Cerebellar nuclear complex (tissue), 1 donor: ENCODE data around the gene GULP1.
"Not testable (repeated sequence)": the region's sequence is repeated elsewhere in the genome, so short reads cannot be mapped to it uniquely, and the experiment has no call there.

Experiments
- DNase-seq, 2 experiments: peaks; one replicate each; lab custom pipeline; 2025; lab: John Stamatoyannopoulos, UW

GULP1 gene

DNA sequence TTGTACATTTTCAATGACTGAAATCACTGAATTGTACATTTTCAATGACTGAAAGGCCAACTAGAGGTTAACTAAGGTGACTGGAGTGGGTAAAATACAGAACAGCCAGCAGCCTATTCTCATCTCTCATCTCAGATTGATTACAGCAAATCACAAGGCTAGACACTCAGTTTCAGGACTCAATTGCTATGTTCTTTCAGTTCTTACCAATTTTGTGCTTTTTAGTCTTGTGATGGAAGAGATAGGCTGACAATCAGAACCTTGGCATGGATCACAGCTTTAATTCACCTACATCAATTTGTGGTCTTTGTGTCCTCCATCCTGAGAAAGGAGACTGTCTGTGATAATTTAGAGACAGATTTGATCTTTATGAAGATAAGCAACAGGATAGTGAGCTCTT, 124.7 kb downstream of the GULP1 start:
- no peak for DNase-seq

DNA sequence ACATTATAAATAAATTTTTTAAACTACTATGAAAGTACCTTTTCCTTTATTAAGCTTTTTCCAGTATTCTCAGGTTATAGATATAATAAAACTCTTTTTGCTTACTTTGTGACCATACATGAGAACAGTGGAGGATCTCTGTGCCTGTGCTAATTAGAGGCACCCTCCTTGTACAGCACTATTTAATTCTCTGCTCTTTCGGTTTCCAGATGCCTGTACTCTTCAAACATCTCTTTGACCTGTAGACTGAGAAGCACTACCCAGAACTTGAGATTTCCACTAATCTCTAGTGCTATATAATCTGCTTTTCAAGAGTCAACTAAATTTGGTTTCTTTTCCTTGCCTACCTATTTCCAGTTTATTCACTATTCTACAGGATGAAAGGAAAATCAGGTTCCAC, 131.1 kb downstream of the GULP1 start:
- no peak for DNase-seq

DNA sequence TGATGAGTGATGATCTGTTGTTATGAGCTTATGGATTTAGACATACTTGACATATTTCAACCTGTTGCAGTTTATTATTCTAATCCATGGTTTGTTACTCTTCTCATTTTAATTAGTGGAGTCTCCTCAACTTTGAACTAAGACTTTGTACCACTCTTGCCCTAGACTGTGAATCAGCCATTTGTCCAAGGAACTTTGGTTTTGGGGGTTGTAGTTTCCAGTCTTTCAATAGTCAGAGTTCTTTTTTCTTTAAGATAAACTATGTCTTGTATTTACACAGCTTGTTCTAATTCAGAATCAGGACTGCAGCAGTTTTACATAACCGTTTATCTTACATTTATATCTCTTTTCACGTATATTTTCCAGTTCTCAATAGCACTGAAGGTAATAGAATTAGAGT, 133.6 kb downstream of the GULP1 start:
- no peak for DNase-seq

DNA sequence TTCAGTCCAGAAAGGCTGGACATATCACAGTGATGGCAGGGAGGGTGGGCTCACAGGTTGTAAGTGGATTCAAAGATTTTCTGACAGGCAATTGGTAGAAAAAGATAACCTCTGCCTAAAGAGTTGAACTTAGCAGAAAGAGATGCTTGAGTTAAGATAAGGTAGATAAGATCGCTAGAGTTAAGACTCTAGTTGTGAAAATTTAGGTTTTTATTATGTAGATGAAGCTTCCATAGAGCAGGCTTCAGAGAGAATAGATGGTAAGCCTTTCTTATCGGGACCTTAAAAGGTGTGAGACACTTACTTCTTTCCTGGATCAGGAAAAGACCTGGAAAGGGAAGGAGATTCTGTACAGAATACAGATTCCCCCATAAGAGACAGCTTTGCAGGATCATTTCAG, 134.4 kb downstream of the GULP1 start:
- no peak for DNase-seq

DNA sequence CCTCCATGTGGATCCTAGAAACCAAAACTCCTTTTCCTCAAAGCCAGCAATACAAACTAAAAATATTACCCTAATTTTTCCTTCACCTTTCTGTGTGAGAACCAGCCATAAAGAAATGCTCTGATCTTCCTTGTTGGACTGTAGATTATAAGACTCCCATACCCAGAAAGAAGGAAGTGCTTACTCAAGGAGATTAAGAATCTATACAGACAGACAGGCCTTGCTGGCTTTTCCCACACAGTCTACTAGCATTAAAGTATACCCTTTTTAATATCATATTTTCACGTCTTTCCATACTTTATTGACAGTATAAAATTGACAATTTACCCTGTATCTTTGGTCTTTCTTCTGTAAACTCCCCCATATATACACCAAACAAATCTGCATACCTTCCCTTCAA, 139.0 kb downstream of the GULP1 start:
- no peak for DNase-seq

DNA sequence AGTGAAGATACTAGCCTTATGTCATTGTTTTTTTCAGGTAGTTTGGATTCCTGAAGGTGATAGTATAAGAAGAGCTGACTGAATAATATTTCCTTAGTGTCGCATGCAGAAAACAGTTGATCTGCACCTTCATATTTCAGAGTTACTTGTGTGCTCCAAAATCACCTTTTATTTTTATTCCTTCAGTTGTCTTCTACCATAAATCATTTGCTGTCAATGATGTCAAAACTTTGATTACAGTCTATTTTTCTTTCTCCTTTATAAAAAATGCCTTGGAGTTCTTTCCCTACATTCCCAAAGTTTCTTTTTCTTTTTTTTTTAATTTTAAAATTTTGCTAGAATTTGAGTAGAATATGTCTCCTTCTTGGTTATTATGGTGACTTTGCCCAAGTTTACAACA, 142.3 kb downstream of the GULP1 start:
- no peak for DNase-seq

DNA sequence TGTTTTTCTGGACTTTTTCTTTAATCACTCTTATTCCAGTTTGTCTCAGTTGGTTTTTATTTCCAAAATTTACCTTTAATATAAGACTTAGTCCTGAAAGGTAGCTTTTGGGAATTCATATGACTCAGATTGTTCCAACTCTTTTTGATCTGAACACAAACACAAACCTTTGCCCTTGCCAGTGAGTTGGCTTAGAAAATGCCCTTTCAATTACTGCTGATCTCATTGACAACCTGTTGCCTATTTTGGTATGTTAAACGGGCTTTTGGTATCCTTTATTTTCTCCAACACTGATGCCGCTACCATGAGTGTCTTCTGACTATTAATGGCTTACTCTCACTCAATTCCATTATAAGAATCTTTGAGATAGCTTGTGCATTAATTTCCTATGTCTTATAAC, 143.4 kb downstream of the GULP1 start:
- DNase-seq = no peak

DNA sequence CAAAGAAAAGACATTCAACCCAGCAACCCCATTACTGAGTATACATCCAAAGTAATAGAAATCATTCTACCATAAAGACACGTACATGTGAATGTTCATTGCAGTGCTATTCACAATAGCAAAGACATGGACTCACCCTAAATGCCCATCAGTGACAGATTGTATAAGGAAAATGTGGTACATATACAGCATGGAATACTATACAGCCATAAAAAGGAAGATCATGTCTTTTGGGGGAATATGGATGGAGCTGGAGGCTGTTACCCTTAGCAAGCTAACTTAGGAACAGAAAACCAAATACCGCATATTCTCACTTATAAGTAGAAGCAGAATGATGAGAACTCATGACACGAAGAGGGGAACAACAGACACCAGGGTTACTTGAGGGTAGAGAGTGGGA, 145.9 kb downstream of the GULP1 start:
- no peak for DNase-seq

DNA sequence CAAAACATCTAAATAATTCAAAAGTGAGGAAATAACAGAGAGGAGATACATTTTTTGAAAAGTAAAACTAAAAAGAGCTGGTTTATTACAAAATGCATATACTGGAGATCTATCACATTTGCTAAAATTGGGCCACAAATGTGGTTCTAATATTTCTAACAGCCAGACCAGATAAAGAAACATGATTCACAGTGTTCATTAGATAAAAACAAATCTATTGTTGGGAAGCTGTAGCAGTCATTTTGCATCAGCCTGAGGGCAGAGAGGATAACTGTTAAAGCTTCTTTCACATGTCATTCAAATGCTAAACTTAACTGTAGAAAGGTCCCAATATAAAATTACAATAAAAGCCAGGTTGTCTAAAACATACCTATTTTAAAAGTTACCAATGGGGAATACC, 148.3 kb downstream of the GULP1 start:
- DNase-seq = no peak

DNA sequence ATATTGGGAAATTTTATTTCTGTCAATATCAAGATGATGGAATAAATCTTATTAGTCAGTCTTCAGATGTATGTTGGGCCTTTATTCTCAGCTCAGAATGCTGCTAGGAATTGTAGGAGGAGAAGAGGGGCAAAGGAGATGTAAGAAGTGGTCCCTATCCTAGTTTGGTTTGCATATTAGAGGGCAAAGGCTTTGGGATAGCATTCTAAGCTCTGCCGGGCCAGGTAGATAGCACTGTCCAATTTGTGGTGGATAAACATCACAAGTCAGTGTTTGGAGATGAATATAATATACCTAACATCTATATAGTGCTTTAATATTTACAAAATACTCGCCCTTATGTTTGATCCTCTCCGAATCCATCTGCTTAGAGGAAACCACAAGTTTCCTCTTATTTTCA, 149.2 kb downstream of the GULP1 start:
- DNase-seq = no peak

DNA sequence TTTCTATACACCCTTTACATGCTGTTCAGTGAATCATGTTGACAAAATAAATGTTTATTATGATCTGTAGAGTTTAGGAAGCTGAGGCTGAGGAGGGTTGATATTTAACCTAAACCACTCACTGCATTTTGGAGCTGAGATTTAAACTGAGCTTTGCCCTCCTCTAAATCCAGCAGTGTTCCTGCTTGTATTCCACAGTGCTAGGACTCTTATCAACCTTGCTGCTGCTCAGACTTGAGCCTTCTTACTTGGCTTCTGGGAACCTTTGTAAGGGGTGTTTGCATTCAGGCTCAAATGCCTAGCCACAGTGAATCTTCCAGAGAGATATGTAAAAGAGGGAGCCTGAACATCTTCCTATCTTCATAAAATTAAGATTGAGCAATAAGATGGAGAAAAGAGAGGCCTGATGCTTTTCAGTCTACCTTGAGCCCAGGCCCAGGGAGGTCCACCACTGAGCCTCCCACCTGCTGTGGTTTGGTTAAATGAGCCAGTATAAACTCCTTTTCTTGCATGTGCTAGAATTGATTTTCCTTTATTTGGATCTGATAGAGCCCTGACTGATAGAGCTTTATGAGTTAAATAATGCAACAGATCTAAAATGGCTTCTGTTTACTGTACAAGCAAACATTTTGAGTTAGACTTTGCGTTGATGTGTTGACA, 149.7 kb downstream of the GULP1 start:
- DNase-seq = no peak

DNA sequence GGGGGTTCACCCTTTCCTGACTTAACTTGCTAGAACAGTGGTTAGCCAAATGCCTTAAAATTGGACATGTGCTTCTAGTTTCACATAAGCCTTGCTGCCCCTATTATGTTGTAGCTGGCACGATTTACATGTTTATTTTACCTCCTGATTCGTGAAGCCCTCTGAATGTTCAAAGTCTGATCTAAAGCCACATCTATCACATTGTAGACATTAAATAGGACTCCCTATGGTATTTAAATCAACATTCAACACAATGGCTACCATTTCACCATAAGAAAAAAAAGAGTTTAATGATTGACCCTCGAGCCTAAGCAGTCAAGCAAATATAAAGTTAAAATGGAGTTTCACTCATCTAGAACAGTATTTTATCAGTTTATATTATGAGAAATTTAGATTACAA, 151.5 kb downstream of the GULP1 start:
- no peak for DNase-seq

DNA sequence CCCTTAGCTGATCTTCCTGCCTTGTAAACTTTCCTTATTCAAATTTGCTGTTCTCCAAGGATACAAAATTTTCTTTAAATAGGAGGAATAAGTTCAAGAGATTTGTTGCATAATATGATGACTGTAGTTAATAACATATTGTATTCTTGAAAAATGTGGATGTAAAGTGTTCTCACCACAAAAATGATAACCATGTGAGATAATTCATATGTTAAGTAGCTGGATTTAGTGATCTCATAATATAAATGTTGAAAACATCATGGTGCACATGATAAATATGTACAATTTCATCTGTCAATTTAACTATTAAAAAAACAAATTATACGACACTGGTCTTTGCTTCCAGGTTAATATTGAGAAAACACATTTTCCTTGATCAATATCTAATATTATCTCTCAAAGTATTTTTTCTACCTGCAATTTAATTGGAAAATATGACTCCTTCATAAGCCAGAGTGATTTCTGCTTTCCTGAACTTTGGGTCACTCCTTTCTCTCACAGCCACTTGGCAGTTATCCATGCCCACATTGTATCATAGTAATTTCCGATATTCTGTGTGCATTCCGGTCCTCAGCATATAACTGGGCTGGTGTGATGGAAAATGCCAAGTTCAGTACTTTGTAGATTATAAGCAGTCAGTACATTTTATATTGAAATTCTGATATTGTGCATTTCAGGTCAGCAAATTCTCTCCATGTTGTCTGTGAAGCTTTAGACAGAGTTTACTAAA, 152.6 kb downstream of the GULP1 start:
- DNase-seq = no peak

DNA sequence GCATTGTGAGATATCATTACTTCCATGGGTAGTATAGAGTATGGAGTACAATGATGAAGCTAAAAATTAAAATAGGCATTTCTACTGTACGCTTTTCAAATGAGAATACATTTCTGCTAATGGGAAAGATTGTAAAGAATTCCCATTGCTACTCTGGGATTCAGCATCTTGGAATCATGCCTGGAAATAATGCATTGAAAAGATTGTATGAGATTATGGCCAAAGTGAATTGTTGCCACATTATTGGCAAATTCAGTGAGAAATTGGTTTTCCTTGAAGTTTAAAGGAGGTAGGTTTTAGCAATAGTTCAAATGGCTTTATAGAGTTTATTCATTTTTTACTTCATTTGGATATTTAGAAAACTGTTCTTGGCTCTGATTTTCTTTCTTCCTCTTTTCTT, 157.9 kb downstream of the GULP1 start:
- DNase-seq = no peak

DNA sequence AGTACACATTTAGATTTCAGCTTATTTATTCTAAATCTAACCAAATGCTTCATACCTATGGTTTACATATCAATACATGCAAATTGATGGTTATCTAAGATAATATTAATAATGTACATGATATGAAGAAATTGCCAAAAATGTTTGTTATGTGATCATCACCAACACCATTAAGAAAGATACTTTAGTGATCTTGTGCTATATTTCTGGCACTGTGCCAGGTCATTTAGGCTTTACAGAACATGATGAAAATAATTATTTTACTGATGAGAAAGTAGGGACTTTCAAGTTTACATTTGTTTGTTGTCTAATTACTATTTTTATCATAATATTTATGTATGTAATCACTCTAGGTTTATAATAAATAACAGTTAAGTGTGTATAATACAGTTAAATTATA, 158.3 kb downstream of the GULP1 start:
- DNase-seq = no peak

DNA sequence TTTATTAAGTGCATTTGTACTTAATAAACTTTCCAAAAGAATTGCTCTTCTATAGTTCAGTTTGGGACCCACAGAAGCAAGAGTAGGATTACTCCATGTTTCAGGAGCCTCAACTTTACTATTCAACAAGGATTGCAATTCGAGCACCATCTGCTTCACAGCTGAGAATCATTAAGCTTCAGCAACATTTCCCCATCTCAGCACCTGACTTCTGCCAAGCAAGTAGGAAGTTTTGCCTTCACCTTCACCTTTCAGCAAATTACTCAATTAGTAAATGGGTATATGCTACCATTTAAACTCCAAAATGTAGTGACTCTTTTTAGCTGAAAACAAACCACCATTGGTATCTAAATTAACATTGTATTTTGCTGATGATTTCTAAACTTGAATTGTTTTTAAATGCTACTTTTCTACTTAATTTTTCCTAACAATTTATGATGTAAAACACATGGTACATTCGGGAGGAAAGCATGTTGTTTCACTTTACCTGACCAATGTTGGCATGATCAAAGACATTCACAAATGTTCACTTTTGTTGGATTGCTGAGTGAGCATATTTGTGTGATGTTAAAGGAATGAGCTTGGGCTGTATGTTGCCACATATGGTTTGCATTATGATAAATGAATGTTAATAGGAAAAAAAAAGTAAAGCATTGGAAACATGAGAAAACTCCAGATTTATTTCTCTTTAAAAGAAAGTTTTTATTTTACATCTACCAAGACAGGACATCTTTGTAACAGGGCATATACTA, 159.2 kb downstream of the GULP1 start:
- no peak for DNase-seq

DNA sequence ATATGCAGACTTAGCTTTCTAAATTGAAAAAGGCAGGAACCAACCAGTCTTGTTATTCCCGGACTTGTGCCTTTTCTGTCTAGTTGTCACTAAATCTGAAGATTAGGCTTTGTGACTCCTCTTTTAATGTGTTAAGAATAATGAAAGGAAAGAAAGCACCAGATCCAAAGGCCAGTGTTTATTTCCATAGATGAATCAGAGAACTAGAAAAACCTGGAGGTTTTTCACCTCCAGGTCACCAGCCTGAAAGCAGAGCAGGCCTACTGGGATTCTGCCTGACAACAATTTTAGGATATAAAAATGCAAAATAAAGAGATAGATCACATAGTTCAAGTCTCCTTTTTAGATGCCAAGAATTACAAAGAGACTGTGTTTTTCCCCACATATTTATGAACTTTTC, 160.4 kb downstream of the GULP1 start:
- DNase-seq = no peak

DNA sequence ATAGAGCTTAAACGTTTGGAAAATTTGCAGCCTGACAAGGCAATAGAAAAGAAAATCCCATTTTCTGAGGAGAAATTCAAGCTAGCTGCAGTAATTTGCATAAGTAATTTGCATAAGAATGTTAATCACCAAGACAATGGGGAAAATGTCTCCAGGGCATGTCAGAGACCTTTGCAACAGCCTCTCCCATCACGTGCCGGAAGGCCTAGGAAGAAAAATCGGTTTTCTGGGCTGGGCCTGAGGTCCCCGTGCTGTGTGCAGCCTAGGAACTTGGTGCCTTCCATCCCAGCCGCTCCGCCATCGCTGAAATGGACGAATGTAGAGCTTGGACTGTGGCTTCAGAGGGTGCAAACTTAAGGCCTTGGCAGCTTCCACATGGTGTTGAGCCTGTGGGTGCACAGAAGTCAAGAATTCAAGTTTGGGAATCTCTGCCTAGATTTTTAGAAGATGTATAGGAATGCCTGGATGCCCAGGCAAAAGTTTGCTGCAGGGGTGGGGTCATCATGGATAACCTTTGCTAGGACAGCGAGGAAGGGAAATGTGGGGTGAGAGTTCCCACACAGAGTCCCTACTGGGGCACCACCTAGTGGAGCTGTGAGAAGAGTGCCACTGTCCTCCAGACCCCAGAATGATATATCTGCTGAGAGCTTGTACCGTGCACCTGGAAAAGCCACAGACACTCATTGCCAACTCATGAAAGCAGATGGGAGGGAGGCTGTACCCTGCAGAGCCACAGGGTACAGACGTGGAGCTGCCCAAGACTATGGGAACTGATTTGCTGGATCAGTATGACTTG, 164.6 kb downstream of the GULP1 start:
- no peak for DNase-seq

DNA sequence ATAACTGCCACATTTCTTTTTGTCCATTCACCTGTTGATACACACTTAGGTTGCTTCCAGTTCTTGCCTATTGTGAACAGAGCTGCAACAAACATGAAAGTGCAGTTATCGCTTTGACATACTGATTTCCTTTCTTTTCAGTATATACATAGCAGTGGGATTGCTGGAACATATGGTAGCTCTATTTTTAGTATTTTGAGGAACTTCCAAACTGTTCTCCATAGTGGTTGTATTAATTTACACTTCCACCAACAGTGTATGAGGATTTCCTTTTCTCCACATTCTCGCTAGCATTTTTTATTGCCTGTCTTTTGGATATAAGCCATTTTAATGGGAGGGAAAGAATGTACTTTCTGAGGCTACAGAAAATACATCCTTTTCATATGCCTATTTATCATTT, 167.4 kb downstream of the GULP1 start:
- no peak for DNase-seq

DNA sequence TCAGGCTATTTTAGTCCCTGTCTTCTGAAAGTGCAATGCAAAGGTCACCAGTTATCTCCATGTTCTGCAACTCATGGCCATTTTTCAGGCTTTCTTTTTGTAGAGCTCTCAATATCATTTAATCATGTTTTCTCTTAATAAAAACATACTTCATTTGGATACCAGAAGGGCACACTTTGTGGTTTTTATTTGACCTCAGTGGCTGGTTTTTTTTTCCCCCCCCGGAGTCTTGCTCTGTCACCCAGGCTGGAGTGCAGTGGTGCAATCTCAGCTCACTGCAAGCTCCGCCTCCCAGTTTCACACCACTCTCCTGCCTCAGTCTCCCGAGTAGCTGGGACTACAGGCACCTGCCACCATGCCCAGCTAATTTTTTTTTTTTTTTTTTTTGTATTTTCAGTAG, 174.4 kb downstream of the GULP1 start:
- DNase-seq = not testable (repeated sequence)

DNA sequence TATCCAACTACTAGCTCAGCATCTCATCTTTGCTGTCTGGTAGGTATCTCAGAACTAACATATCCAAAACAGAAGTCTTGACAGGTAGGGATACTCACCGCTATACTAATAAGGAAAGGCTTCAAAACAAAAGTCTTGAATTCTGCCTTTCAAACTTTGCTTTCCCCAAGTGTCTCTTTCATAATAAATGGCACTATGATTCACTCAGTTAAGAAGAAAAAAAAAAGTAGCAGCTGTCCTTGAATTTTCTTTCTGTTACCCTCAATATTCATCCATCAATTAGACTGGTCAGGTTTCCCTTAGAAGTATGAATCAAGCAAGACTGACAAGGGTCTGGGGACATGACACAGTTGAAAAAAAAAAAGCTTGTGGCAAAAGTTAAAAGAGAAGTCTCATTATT, 175.1 kb downstream of the GULP1 start:
- DNase-seq = no peak

DNA sequence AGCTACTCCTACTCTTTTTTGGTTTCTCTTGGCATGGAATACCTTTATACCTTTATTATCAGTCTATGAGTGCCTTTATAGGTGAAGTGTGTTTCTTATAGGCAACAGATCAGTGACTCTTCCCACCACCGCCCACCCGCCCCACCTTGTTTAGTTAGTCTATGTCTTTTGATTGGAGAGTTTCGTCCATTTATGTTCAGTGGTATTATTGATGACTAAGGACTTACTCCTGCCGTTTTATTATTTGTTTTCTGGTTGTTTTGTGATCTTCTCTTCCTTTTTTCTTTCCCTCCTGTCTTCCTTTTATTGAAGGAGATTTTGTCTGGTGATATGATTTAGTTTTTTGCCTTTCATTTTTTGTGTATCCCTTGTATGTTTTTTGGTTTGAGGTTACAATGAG, 179.5 kb downstream of the GULP1 start:
- DNase-seq = no peak

DNA sequence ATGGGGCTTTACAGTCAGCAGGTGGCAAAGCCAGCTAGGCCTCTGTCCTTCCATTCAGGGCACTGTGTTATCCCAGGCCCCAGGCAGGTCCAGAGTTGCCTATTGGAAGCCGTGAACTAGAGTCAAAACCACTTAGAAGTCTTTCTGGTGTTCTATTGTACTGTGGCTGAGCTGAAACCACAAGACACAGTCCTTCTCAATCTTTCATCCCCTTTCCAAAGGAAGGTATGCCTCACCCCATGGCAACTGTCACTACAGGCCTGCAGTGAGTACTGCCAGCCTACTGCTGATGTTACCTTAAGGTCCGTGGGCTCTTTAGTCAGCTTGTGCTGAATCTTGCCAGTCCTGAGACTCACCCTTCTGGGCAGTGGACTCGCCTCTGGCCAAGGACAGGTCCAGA, 181.6 kb downstream of the GULP1 start:
- DNase-seq = no peak
